Keratinocyte (primary cell): ENCODE measurements around the gene TMEM127. TPM values are rescaled to one million over a fixed set of nuclear protein-coding genes. Genes with fewer than 3 reads are reported as not detected.

ENCODE experiments used
- DNase-seq: peaks from one replicate; pipeline ENCODE4 v3.0.0-alpha.2; 2011; ENCODE audit warnings: low read depth, missing footprints, low spot score
- FAIRE-seq: peaks from 2 replicates; lab custom pipeline; 2011; peaks lifted over from hg19 to GRCh38; lab: Jason Lieb, UNC
- H2AFZ ChIP-seq: 2 replicates; pipeline ENCODE4 v1.6.0; 2012; ENCODE audit warnings: low read length, control low read depth, inconsistent platforms; ENCODE audit not compliant: control insufficient read depth
- H3K27ac ChIP-seq: 2 replicates; pipeline ENCODE4 v1.5.1; 2011; ENCODE audit warnings: low read length; ENCODE audit not compliant: control insufficient read depth, insufficient read depth
- H3K27me3 ChIP-seq: 3 replicates; pipeline ENCODE4 v1.6.0; 2011; ENCODE audit warnings: low read length; ENCODE audit not compliant: control insufficient read depth, insufficient read depth; ENCODE audit errors: extremely low read depth
- H3K36me3 ChIP-seq, 2 experiments: 2 replicates in 1 of 2; 3 replicates in 1 of 2; pipeline ENCODE4 v1.5.1; 2011; ENCODE audit warnings: low read length in 2 of 2, mild to moderate bottlenecking in 1 of 2; ENCODE audit not compliant: control insufficient read depth in 2 of 2, insufficient read depth in 2 of 2; ENCODE audit errors: extremely low read depth in 1 of 2
- H3K4me1 ChIP-seq: 3 replicates; pipeline ENCODE4 v1.5.1; 2011; ENCODE audit warnings: low read length; ENCODE audit not compliant: control insufficient read depth, insufficient read depth; ENCODE audit errors: extremely low read depth
- H3K4me2 ChIP-seq: 3 replicates; pipeline ENCODE4 v1.6.0; 2011; ENCODE audit warnings: low read depth, low read length; ENCODE audit not compliant: control insufficient read depth, insufficient read depth; ENCODE audit errors: extremely low read depth
- H3K4me3 ChIP-seq, 3 experiments: fragments of 200-600 bp in 1 of 3; sonication (generic) in 1 of 3; 2 replicates in 2 of 3; 3 replicates in 1 of 3; pipeline ENCODE4 v1.5.1; 2011 to 2016; ENCODE audit warnings: low read length in 3 of 3, mild to moderate bottlenecking in 3 of 3, control low read depth in 2 of 3, inconsistent platforms in 1 of 3, low read depth in 1 of 3, mixed read lengths in 1 of 3, mixed run types in 1 of 3, moderate library complexity in 1 of 3; ENCODE audit not compliant: control insufficient read depth in 2 of 3, insufficient read depth in 2 of 3; ENCODE audit errors: extremely low read depth in 1 of 3
- H3K79me2 ChIP-seq: 2 replicates; pipeline ENCODE4 v1.6.0; 2012; ENCODE audit warnings: low read length; ENCODE audit not compliant: control insufficient read depth, insufficient read depth
- H3K9ac ChIP-seq: 3 replicates; pipeline ENCODE4 v1.6.0; 2011; ENCODE audit warnings: low read length; ENCODE audit not compliant: control insufficient read depth, insufficient read depth; ENCODE audit errors: extremely low read depth
- H3K9me1 ChIP-seq: 3 replicates; pipeline ENCODE4 v1.6.0; 2011; ENCODE audit warnings: low read length; ENCODE audit not compliant: control insufficient read depth, insufficient read depth; ENCODE audit errors: extremely low read depth
- H3K9me3 ChIP-seq: 2 replicates; pipeline ENCODE4 v1.5.1; 2012; ENCODE audit warnings: low read depth, low read length; ENCODE audit not compliant: control insufficient read depth
- H4K20me1 ChIP-seq: 3 replicates; pipeline ENCODE4 v1.6.0; 2011; ENCODE audit warnings: low read length; ENCODE audit not compliant: control insufficient read depth, insufficient read depth; ENCODE audit errors: extremely low read depth
- EZH2 ChIP-seq: IDR thresholded peaks from one replicate; pipeline ENCODE4 v1.6.1; 2012; ENCODE audit warnings: inconsistent platforms, mild to moderate bottlenecking, low read length, moderate library complexity
- dilution Hi-C: fragments of 300-500 bp; cut with MboI; formaldehyde crosslinking; loops from one replicate; pipeline ENCODE4 v1.7.0; 2020; ENCODE audit warnings: low sequenced_read_pairs; ENCODE audit not compliant: extremely low pct_ligation_motif_present
- polyA plus RNA-seq, 5 experiments: library from polyadenylated mRNA; depleted of rRNA in 3 of 5; stranded (reverse) in 3 of 5; stranded (forward) in 1 of 5; unstranded in 1 of 5; fragments of >200 nt; gene quantifications; 1 replicate in 1 of 5; 2 replicates in 3 of 5; 3 replicates in 1 of 5; pipeline versions ENCODE4 v1.2.1 to v1.2.3, GENCODE V29; 2011 to 2012; ENCODE audit warnings: missing spikeins in 2 of 5, low read depth in 1 of 5, low replicate concordance in 1 of 5
- TF ChIP-seq, protein P1 (sequence below), 3 experiments: IDR thresholded peaks in 1 of 3; conservative IDR thresholded peaks in 1 of 3; optimal IDR thresholded peaks in 1 of 3; 2 replicates in 2 of 3; 3 replicates in 1 of 3; pipeline versions ENCODE3 to v1.5.1; 2011; ENCODE audit warnings: low read length in 3 of 3, mild to moderate bottlenecking in 3 of 3, moderate library complexity in 2 of 3, control low read depth in 1 of 3, inconsistent platforms in 1 of 3; ENCODE audit not compliant: insufficient read depth in 2 of 3; ENCODE audit errors: extremely low read depth in 1 of 3

TMEM127 gene
- polyA plus RNA-seq, 1 donor (not counting 4 experiments of a cell fraction or from before 2014, with no cell fraction given), result 30.8 TPM

DNA sequence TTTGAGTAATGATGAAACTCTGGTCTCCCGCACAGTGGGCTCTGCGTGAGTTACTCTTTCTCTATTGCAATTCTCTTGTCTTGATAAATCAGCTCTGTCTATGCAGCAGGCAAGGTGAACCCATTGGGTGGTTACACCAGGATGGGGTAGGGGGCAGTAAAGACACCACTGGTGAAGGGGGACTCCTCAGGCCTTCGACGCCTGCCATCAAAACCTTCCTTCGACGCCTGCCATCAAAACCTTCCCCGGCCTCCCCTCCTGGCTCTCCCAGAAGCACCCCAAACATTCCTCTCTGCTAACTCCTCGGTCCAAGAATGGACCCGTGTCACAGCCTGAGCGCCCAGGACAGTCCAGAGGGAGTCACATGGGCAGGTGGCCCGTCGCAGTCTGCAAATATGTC lies 52.4 kb downstream of the TMEM127 start:
- no peaks in the 10 kb centered on the region for H4K20me1 ChIP-seq
- TF ChIP-seq, protein P1, sequence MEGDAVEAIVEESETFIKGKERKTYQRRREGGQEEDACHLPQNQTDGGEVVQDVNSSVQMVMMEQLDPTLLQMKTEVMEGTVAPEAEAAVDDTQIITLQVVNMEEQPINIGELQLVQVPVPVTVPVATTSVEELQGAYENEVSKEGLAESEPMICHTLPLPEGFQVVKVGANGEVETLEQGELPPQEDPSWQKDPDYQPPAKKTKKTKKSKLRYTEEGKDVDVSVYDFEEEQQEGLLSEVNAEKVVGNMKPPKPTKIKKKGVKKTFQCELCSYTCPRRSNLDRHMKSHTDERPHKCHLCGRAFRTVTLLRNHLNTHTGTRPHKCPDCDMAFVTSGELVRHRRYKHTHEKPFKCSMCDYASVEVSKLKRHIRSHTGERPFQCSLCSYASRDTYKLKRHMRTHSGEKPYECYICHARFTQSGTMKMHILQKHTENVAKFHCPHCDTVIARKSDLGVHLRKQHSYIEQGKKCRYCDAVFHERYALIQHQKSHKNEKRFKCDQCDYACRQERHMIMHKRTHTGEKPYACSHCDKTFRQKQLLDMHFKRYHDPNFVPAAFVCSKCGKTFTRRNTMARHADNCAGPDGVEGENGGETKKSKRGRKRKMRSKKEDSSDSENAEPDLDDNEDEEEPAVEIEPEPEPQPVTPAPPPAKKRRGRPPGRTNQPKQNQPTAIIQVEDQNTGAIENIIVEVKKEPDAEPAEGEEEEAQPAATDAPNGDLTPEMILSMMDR (optimal IDR thresholded peaks at IDR 0.05 in 1 of 3, IDR thresholded peaks at IDR 0.05 in 1 of 3, conservative IDR thresholded peaks at IDR 0.05 in 1 of 3; ENCODE audit: extremely low read depth in 1 of 3, insufficient read depth in 2 of 3, low read length in 3 of 3), result no peak
- peaks cover 11% of the 10 kb centered on the region for H3K79me2 ChIP-seq
- no peak overlapping the region for H2AFZ ChIP-seq
- H3K4me2 ChIP-seq, result no peak overlapping the region
- H3K36me3 ChIP-seq, result no peaks in the 10 kb centered on the region
- H3K4me1 ChIP-seq, result peaks cover 6% of the 10 kb centered on the region
- FAIRE-seq, result no peak
- H3K27me3 ChIP-seq, result no peaks in the 10 kb centered on the region
- DNase-seq, result no peak
- no peak overlapping the region for H3K4me3 ChIP-seq
- no peaks in the 10 kb centered on the region for H3K9me3 ChIP-seq
- H3K9me1 ChIP-seq, result no peaks in the 10 kb centered on the region
- H3K27ac ChIP-seq, result no peak overlapping the region
- dilution Hi-C loops, result no loop called here
- no peak overlapping the region for H3K9ac ChIP-seq

DNA sequence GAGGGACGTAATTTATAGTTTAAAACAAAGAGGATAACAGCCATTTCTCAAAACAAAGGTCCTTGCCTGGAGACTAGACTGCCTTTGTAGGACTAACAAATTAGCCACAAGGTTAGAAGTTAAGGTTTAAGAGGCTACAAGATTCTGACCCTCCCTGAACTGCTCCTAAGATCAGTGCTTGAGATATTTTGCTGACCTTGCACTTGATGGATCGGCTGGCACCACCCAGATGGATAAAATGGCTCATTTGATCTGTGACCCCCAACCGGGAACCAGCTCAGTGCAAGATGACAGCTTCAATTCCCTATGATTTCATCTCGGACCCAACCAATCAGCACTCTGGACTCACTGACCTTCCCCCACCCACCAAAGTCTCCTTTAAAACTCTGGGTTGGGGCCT lies 53.5 kb downstream of the TMEM127 start:
- TF ChIP-seq, protein P1 (optimal IDR thresholded peaks at IDR 0.05 in 1 of 3, IDR thresholded peaks at IDR 0.05 in 1 of 3, conservative IDR thresholded peaks at IDR 0.05 in 1 of 3; ENCODE audit: extremely low read depth in 1 of 3, insufficient read depth in 2 of 3, low read length in 3 of 3), result no peak
- no peak for TF ChIP-seq EZH2
- Histone ChIP-seq H3K4me3 (no peak overlapping the region), H3K4me1 (peaks cover 6% of the 10 kb centered on the region), H3K4me2 (no peak overlapping the region), H3K36me3 (no peaks in the 10 kb centered on the region), H3K27me3 (no peaks in the 10 kb centered on the region), H3K9me3 (no peaks in the 10 kb centered on the region), H3K27ac (no peak overlapping the region), H3K79me2 (peaks cover 19% of the 10 kb centered on the region), H4K20me1 (no peaks in the 10 kb centered on the region), H2AFZ (no peak overlapping the region), H3K9ac (no peak overlapping the region), H3K9me1 (no peaks in the 10 kb centered on the region)
- FAIRE-seq, result no peak
- dilution Hi-C loops, result no loop called here
- no peak for DNase-seq
